ENCODE measurements around the gene LHX6. TPM values are rescaled to one million over a fixed set of nuclear protein-coding genes. Genes with fewer than 3 reads are reported as not detected.

The LHX6 gene
- total and polyA plus RNA-seq, 9 of the 15 experiments (the other 6 are each of a cell fraction or from before 2014, with no cell fraction given) = 2.8 to 16.3 (median 7.9) TPM

DNA sequence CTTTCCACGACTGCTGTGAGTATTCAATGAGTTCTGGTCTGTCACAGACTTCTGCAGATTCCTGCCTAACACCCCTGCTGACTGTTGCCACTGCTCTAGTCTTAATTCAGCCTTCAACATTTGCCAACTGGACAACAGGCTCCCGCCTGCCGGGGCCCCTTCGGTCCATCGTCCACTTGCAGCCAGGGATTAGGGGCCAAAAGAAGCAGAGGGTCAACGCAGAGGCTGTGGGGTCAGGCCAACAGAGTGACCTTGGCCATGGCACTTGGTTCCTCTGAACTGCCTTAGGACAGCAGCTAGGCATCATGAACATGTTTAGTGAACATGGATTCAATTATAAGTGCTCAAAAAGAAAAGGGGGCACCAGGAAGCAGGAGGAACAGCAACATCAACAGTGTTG is 40.4 kb downstream of the LHX6 start:
- Histone ChIP-seq H2AFZ (ENCODE audit: low read depth, low read length) (no peak overlapping the region), H3K27ac (ENCODE audit: extremely low read depth, low read depth, low read length) (no peak overlapping the region), H3K4me3 (no peak overlapping the region), H4K20me1 (replicated peaks; ENCODE audit: control insufficient read depth, insufficient read depth, low read length) (no peaks in the 10 kb centered on the region), H3K27me3 (ENCODE audit: control insufficient read depth in 2 of 2, insufficient read depth in 2 of 2, low read length in 2 of 2) (no peaks in the 10 kb centered on the region), H3K79me2 (ENCODE audit: control insufficient read depth, insufficient read depth, low read length) (no peaks in the 10 kb centered on the region), H3K36me3 (ENCODE audit: control insufficient read depth, insufficient read depth, low read length) (no peaks in the 10 kb centered on the region), H3K9ac (ENCODE audit: insufficient read depth in 1 of 2, low read depth in 2 of 2, low read length in 2 of 2) (0 out of 4 replicates have a peak overlapping the region, but pooled peaks of 1 of the 2 experiments have one; percentile 37), H3K4me2 (ENCODE audit: insufficient read depth, low read length) (no peak overlapping the region), H3K9me1 (ENCODE audit: control insufficient read depth, insufficient read depth, low read length) (no peaks in the 10 kb centered on the region), H3K4me1 (replicated peaks in 1 of 2; ENCODE audit: control insufficient read depth in 2 of 2, insufficient read depth in 2 of 2, low read length in 2 of 2) (peaks cover 0 to 6% of the 10 kb centered on the region in 2 experiments; a peak in 3 of 5 replicates), H3K9me3 (replicated peaks; ENCODE audit: control insufficient read depth, insufficient read depth, low read depth, low read length) (no peaks in the 10 kb centered on the region)
- WGBS (ENCODE audit: insufficient coverage, low coverage, missing lambda C conversion rate) = 56% methylated on average over 6 of the region's 6 CpGs
- in situ Hi-C loops (cut with MboI) = no loop called here
- DNase-seq (ENCODE audit: extremely low read depth in 1 of 4, low spot score in 3 of 4) (no peak), ATAC-seq (no peak), FAIRE-seq (no peak)
- intact Hi-C loops (cut with micrococcal nuclease) = no loop called here
- ChIA-PET POLR2A (interaction anchor here (0.9 kb wide), 1 partner anchor 11 kb away, joined by 4 read pairs; no protein-coding TSS in a partner anchor), CTCF (ENCODE audit: low intra/inter-chr PET ratio) (no interaction called here)
- no TSS peak for BruUV-seq (replicated peaks)
- TF ChIP-seq ZKSCAN8 (CRISPR knock-in tag; IDR thresholded peaks at IDR 0.05) = no peak
- TF ChIP-seq, protein P1, sequence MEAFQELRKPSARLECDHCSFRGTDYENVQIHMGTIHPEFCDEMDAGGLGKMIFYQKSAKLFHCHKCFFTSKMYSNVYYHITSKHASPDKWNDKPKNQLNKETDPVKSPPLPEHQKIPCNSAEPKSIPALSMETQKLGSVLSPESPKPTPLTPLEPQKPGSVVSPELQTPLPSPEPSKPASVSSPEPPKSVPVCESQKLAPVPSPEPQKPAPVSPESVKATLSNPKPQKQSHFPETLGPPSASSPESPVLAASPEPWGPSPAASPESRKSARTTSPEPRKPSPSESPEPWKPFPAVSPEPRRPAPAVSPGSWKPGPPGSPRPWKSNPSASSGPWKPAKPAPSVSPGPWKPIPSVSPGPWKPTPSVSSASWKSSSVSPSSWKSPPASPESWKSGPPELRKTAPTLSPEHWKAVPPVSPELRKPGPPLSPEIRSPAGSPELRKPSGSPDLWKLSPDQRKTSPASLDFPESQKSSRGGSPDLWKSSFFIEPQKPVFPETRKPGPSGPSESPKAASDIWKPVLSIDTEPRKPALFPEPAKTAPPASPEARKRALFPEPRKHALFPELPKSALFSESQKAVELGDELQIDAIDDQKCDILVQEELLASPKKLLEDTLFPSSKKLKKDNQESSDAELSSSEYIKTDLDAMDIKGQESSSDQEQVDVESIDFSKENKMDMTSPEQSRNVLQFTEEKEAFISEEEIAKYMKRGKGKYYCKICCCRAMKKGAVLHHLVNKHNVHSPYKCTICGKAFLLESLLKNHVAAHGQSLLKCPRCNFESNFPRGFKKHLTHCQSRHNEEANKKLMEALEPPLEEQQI (IDR thresholded peaks at IDR 0.05) = no peak

Data from K562 (cell line).